ENCODE results near the gene TRIM14.

DNA sequence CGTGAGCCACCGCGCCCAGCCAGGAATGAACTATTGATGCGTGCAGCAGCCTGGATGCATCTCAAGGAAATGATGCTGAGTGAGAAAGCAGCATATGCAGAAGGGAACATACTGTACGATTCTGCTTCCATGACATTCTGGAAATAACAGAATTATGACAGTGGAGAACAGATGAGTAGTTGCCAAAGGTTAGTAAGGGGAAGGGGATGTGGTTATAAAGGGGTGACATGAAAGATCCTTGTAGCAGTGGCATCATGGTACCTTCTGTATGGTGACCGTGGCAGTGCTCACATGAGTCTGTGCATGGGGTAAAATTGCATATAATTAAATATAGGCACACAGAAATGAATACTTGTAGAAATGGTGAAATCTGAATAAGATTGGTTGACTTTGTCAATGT lies 49.5 kb downstream of the TRIM14 start:
- TF ChIP-seq SRF (IDR thresholded peaks at IDR 0.05; ENCODE audit: low read depth, low read length): no peak
- TF ChIP-seq ZNF121 (CRISPR knock-in tag; IDR thresholded peaks at IDR 0.05): no peak
- no peak for TF ChIP-seq GTF2F1 (IDR thresholded peaks at IDR 0.05; ENCODE audit: low read length)
- TF ChIP-seq ZFP90 (CRISPR knock-in tag; IDR thresholded peaks at IDR 0.05; ENCODE audit: borderline replicate concordance): no peak
- no peak for TF ChIP-seq MXI1 (IDR thresholded peaks at IDR 0.05; ENCODE audit: borderline replicate concordance, low read depth, low read length)
- TF ChIP-seq CEBPB (IDR thresholded peaks at IDR 0.05; ENCODE audit: borderline replicate concordance, low read depth, low read length): no peak
- no peak for TF ChIP-seq ZNF136 (CRISPR knock-in tag; IDR thresholded peaks at IDR 0.05; ENCODE audit: low read depth)
- TF ChIP-seq, protein P1, sequence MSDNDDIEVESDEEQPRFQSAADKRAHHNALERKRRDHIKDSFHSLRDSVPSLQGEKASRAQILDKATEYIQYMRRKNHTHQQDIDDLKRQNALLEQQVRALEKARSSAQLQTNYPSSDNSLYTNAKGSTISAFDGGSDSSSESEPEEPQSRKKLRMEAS (IDR thresholded peaks at IDR 0.05): no peak
- TF ChIP-seq TBL1XR1 (IDR thresholded peaks at IDR 0.05; ENCODE audit: borderline replicate concordance, low read length, partially characterized antibody): no peak
- no peak for TF ChIP-seq POLR2A (IDR thresholded peaks at IDR 0.05; ENCODE audit: insufficient read depth in 1 of 2, low read depth in 2 of 2, low read length in 2 of 2)
- TF ChIP-seq RNF2 (conservative IDR thresholded peaks at IDR 0.05; ENCODE audit: low read depth): no peak
- TF ChIP-seq SMARCC2 (IDR thresholded peaks at IDR 0.05): no peak
- TF ChIP-seq ARNTL (CRISPR knock-in tag; IDR thresholded peaks at IDR 0.05): no peak

Data from HepG2 (cell line).